HEK293 (cell line): Measurements from ENCODE around the gene USP31.

Experiments used
- CTCF ChIA-PET: fragments of 350-600 bp; formaldehyde crosslinking; extraction: SDS; loops from one replicate; lab custom pipeline; 2021; ENCODE audit warnings: antibody characterized with exemption; lab: Yijun Ruan, JAX
- POLR2A ChIA-PET: fragments of 300-600 bp; formaldehyde crosslinking; extraction: SDS; loops from one replicate; lab custom pipeline; 2020; ENCODE audit warnings: antibody characterized with exemption, inconsistent platforms; lab: Yijun Ruan, JAX
- H3K27ac ChIP-seq: fragments of 200-500 bp; sonication (Bioruptor generic); 2 replicates; pipeline ENCODE4 v1.5.1; 2014; ENCODE audit warnings: low read depth, low read length, control low read depth, inconsistent platforms; ENCODE audit errors: extremely low read depth
- H3K36me3 ChIP-seq, 2 experiments: fragments of 200-500 bp in 1 of 2; sonication (Bioruptor generic) in 1 of 2; 1 replicate in 1 of 2; 2 replicates in 1 of 2; pipeline ENCODE4 v1.5.1; 2014 to 2017; ENCODE audit warnings: inconsistent platforms in 2 of 2, low read length in 2 of 2; ENCODE audit not compliant: control insufficient read depth in 2 of 2, insufficient read depth in 1 of 2
- H3K4me1 ChIP-seq: fragments of 200-500 bp; sonication (Bioruptor generic); 2 replicates; pipeline ENCODE4 v1.5.1; 2014; ENCODE audit warnings: mild to moderate bottlenecking, low read length, inconsistent platforms; ENCODE audit not compliant: control insufficient read depth, insufficient read depth
- H3K4me3 ChIP-seq: 2 replicates; pipeline ENCODE4 v1.5.1; 2011; ENCODE audit warnings: low read depth, mild to moderate bottlenecking, control low read depth, low read length, moderate library complexity
- H3K9me3 ChIP-seq: fragments of 200-500 bp; sonication (Bioruptor generic); 2 replicates; pipeline ENCODE4 v1.5.1; 2014; ENCODE audit warnings: low read depth, low read length, inconsistent platforms; ENCODE audit not compliant: control insufficient read depth, insufficient read depth
- ATF2 ChIP-seq: fragments of 450-650 bp; formaldehyde crosslinking; IDR thresholded peaks from 2 replicates; pipeline ENCODE4 v1.5.1; 2016; ENCODE audit warnings: missing biosample characterization, missing genetic modification characterization, low read depth
- BCL11A ChIP-seq: fragments of 450-650 bp; formaldehyde crosslinking; IDR thresholded peaks from 2 replicates; pipeline ENCODE4 v1.5.1; 2016; ENCODE audit warnings: low read depth, missing biosample characterization, missing genetic modification characterization
- FEZF1 ChIP-seq: fragments of 450-650 bp; formaldehyde crosslinking; IDR thresholded peaks from 2 replicates; pipeline ENCODE4 v1.5.1; 2016; ENCODE audit warnings: missing biosample characterization, missing genetic modification characterization
- GFI1B ChIP-seq: fragments of 450-650 bp; formaldehyde crosslinking; IDR thresholded peaks from 2 replicates; pipeline ENCODE4 v1.5.1; 2016; ENCODE audit warnings: missing biosample characterization, missing genetic modification characterization
- GLI2 ChIP-seq: fragments of 450-650 bp; formaldehyde crosslinking; IDR thresholded peaks from 2 replicates; pipeline ENCODE4; 2017; ENCODE audit warnings: missing biosample characterization, missing genetic modification characterization, low read depth, borderline replicate concordance
- GLIS1 ChIP-seq: fragments of 450-650 bp; formaldehyde crosslinking; IDR thresholded peaks from 2 replicates; pipeline ENCODE4 v1.5.1; 2016; ENCODE audit warnings: missing biosample characterization, missing genetic modification characterization
- KLF10 ChIP-seq: fragments of 450-650 bp; IDR thresholded peaks from 2 replicates; pipeline ENCODE4 v1.5.1; 2018; ENCODE audit warnings: missing biosample characterization, mild to moderate bottlenecking, missing genetic modification characterization
- KLF9 ChIP-seq: fragments of 450-650 bp; formaldehyde crosslinking; IDR thresholded peaks from 2 replicates; pipeline ENCODE4 v1.5.1; 2016; ENCODE audit warnings: missing biosample characterization, missing genetic modification characterization, low read depth
- PBX3 ChIP-seq: sonication (generic); formaldehyde crosslinking; IDR thresholded peaks from 2 replicates; pipeline ENCODE4 v1.8.1; 2022; ENCODE audit warnings: mild to moderate bottlenecking, moderate library complexity, missing genetic modification reagents
- PRDM10 ChIP-seq: fragments of 450-650 bp; formaldehyde crosslinking; IDR thresholded peaks from 2 replicates; pipeline ENCODE4 v1.5.1; 2016; ENCODE audit warnings: missing biosample characterization, missing genetic modification characterization
- TRIM28 ChIP-seq: IDR thresholded peaks from 2 replicates; pipeline ENCODE4 v1.6.1; 2011; ENCODE audit warnings: low read length, control low read depth, borderline replicate concordance
- ZBTB11 ChIP-seq: fragments of 450-650 bp; formaldehyde crosslinking; conservative IDR thresholded peaks from 2 replicates; pipeline ENCODE4 v1.5.1; 2016; ENCODE audit warnings: low read depth, missing biosample characterization, missing genetic modification characterization
- ZBTB20 ChIP-seq: fragments of 450-650 bp; formaldehyde crosslinking; IDR thresholded peaks from 2 replicates; pipeline ENCODE4 v1.5.1; 2016; ENCODE audit warnings: missing biosample characterization, missing genetic modification characterization
- ZBTB49 ChIP-seq: fragments of 450-650 bp; formaldehyde crosslinking; IDR thresholded peaks from 2 replicates; pipeline ENCODE4 v1.5.1; 2016; ENCODE audit warnings: missing biosample characterization, missing genetic modification characterization, low read depth
- ZBTB8A ChIP-seq: fragments of 450-650 bp; formaldehyde crosslinking; IDR thresholded peaks from 2 replicates; pipeline ENCODE4 v1.5.1; 2016; ENCODE audit warnings: missing biosample characterization, missing genetic modification characterization
- ZEB2 ChIP-seq: fragments of 450-650 bp; formaldehyde crosslinking; IDR thresholded peaks from 2 replicates; pipeline ENCODE4 v1.5.1; 2016; ENCODE audit warnings: missing biosample characterization, missing genetic modification characterization
- ZFP3 ChIP-seq: fragments of 450-650 bp; formaldehyde crosslinking; IDR thresholded peaks from 2 replicates; pipeline ENCODE4 v1.5.1; 2016; ENCODE audit warnings: low read depth, missing biosample characterization, missing genetic modification characterization
- ZIC2 ChIP-seq: fragments of 450-650 bp; formaldehyde crosslinking; IDR thresholded peaks from 2 replicates; pipeline ENCODE4 v1.5.1; 2016; ENCODE audit warnings: missing biosample characterization, missing genetic modification characterization
- ZNF266 ChIP-seq: fragments of 450-650 bp; formaldehyde crosslinking; IDR thresholded peaks from 2 replicates; pipeline ENCODE4 v1.5.1; 2016; ENCODE audit warnings: missing biosample characterization, missing genetic modification characterization, low read depth
- ZNF660 ChIP-seq: fragments of 450-650 bp; IDR thresholded peaks from 2 replicates; pipeline ENCODE4 v1.5.1; 2018; ENCODE audit warnings: missing biosample characterization, mild to moderate bottlenecking, missing genetic modification characterization
- ZSCAN18 ChIP-seq: fragments of 450-650 bp; formaldehyde crosslinking; IDR thresholded peaks from 2 replicates; pipeline ENCODE4 v1.5.1; 2016; ENCODE audit warnings: missing biosample characterization, missing genetic modification characterization

The USP31 gene

GRCh38 chr16:23182679-23183542, 33.7 kb upstream of the USP31 start, which contains the start of gene SCNN1G (continued):
- TF ChIP-seq GLIS1 (tag by site-specific recombination) (peak; percentile 28; the same call in 1 of the 2 replicates), KLF9 (tag by site-specific recombination) (peak; percentile 77), ZBTB11 (tag by site-specific recombination) (no peak), PRDM10 (peak; percentile 51), GLI2 (tag by site-specific recombination) (no peak), ZEB2 (peak; percentile 73), ZSCAN18 (tag by site-specific recombination) (no peak), ZBTB20 (tag by site-specific recombination) (peak; percentile 94), ATF2 (tag by site-specific recombination) (no peak), KLF10 (tag by site-specific recombination) (no peak), FEZF1 (tag by site-specific recombination) (no peak)

- Histone ChIP-seq H3K36me3 (no peaks in the 10 kb centered on the region), H3K4me1 (0 out of 2 replicates have a peak, but pooled peaks cover 2% of the 10 kb centered on the region), H3K27ac (no peak overlapping the region), H3K4me3 (peak overlapping the region; percentile 40), H3K9me3 (no peaks in the 10 kb centered on the region)
- CTCF ChIA-PET, result interaction anchor here (0.6 to 8.8 kb wide), 10 partner anchors 12 to 393 kb away, joined by 3 to 174 read pairs (median 3); no protein-coding TSS in a partner anchor
- POLR2A ChIA-PET, result no interaction called here
- TF ChIP-seq TRIM28 (no peak), ZIC2 (peak; percentile 86), ZNF660 (peak; percentile 70; the same call in 1 of the 2 replicates), ZBTB49 (tag by site-specific recombination) (no peak), PBX3 (CRISPR knock-in tag) (peak; percentile 47; the same call in 1 of the 2 replicates), BCL11A (tag by site-specific recombination) (no peak), ZBTB8A (peak; percentile 94), GFI1B (tag by site-specific recombination) (no peak), ZFP3 (no peak), ZNF266 (tag by site-specific recombination) (no peak)
These were observed 33.0 kb upstream of the USP31 start for GRCh38 chr16:23182206-23182678.
